Astrocyte of the spinal cord (primary cell): ENCODE measurements around the gene CDKN2B-AS1.

Experiments used
- DNase-seq: peaks from one replicate; pipeline ENCODE4 v3.0.0; 2011; ENCODE audit warnings: low read depth, low spot score
- H3K4me3 ChIP-seq: 2 replicates; pipeline ENCODE4 v1.5.1; 2011; ENCODE audit warnings: low read depth, mild to moderate bottlenecking, low read length, moderate library complexity
- in situ Hi-C: cut with HindIII; loops from 2 replicates; pipeline ENCODE4 v1.10.0; 2017; ENCODE audit warnings: low sequenced_read_pairs
- TF ChIP-seq, protein P1 (sequence below): IDR thresholded peaks from 2 replicates; pipeline ENCODE4 v1.5.1; 2012; ENCODE audit warnings: low read depth, mild to moderate bottlenecking, low read length, inconsistent platforms

The CDKN2B-AS1 gene

DNA sequence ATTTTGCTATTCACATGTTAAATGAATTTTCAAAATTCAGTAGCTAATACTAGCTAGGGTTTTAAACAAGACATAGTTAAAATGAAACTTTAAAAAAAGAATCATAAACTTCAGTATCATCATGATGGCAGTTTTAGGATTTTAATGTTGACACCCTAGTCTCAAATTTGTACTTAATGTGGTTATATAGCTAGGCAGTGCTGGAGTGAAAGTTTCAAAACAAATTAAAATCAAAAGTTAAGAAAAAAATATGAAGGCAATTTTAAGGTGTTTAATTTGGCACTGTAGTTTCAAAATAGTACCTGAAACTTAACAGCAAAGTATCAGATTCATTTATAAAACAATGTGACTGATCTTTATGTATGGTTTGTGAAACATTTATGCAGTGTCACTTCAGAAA, 33.8 kb downstream of the CDKN2B-AS1 start:
- TF ChIP-seq, protein P1, sequence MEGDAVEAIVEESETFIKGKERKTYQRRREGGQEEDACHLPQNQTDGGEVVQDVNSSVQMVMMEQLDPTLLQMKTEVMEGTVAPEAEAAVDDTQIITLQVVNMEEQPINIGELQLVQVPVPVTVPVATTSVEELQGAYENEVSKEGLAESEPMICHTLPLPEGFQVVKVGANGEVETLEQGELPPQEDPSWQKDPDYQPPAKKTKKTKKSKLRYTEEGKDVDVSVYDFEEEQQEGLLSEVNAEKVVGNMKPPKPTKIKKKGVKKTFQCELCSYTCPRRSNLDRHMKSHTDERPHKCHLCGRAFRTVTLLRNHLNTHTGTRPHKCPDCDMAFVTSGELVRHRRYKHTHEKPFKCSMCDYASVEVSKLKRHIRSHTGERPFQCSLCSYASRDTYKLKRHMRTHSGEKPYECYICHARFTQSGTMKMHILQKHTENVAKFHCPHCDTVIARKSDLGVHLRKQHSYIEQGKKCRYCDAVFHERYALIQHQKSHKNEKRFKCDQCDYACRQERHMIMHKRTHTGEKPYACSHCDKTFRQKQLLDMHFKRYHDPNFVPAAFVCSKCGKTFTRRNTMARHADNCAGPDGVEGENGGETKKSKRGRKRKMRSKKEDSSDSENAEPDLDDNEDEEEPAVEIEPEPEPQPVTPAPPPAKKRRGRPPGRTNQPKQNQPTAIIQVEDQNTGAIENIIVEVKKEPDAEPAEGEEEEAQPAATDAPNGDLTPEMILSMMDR, result no peak
- in situ Hi-C loops, result no loop called here

DNA sequence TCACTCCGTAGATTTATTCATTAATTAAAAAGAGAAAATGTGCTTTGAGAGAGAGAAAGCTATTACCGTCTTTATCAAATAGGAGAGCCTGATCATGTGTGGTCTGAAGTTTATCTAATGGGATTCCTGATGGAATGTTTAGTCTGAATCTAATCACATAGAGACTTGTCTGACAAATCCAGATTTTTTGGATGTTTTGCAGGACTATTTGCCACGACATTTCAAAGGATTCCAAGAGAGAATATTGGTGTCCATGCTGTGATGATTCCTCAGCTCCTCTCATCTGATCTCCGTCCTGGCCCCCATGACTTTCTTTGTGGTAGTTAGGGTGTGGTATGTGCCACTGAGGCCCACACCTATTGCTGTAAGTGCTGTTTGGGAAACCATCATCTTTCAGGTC, 34.6 kb downstream of the CDKN2B-AS1 start:
- DNase-seq, result no peak
- TF ChIP-seq, protein P1, result no peak
- no peak overlapping the region for H3K4me3 ChIP-seq
- in situ Hi-C loops, result no loop called here

More for the DNA sequence above, 33.8 kb downstream of the CDKN2B-AS1 start:
- DNase-seq, result no peak
- no peak overlapping the region for H3K4me3 ChIP-seq

DNA sequence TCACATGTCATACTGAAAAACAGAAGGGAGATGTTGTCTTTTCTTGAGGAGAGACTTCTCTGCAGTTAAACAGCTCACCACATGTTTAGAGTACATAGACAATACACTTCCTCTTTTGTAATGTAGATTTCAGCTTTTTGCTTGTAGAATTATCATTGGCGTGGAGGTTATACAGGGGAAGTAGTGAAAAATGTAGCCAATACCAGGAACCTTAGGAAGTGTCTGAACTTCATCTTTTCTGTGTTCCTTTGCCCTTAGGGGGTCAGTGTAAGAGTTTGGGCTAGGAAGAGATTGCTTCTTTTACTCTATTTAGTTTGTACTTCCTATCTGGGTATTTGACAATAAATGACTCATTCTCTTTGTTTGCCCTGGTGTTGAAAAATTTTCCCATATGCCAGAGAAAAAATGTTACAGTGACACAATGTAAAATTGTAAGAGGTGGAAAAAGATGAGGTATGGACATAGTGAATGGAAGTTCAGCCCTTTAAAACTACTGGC, 35.6 kb downstream of the CDKN2B-AS1 start:
- in situ Hi-C loops, result no loop called here
- DNase-seq, result peak; percentile 73
- TF ChIP-seq, protein P1, result no peak
- no peak overlapping the region for H3K4me3 ChIP-seq

DNA sequence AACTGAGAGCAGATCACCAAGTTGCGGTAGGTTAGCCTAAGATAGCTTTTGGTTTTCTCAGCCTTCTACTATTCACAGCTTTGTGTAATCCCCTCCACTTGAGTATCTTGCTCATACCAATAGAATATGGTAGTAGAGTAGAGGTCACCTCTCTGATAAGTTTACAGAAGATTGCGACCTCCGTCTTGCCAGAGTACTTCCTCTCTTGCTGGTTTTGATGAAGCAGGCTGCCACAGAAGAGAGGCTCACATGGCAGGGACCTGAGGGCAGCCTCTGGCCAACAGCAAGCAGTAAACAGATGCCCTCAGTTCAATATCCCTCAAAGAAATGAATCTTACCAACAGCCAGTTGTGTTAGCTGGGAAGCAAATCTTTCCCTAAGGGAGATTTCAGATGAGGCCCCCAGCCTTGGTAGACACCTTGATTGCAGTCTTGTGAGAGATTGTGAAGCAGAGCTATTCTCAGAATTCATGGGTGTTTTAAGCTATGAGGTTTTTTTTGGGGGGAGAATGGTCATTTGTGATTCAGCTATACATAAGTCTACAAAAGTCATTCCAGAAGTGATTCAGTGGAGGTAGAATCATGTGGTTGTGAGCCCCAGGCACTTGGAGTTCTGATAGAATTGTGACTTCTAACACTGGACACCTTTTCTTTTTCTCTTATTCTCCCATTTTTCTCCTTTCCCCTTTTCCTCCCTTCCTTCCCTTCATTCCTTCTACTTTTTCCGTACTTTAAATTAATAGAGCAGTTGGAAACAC, 37.2 kb downstream of the CDKN2B-AS1 start:
- in situ Hi-C loops, result no loop called here
- TF ChIP-seq, protein P1, result no peak
- DNase-seq, result no peak
- no peak overlapping the region for H3K4me3 ChIP-seq

DNA sequence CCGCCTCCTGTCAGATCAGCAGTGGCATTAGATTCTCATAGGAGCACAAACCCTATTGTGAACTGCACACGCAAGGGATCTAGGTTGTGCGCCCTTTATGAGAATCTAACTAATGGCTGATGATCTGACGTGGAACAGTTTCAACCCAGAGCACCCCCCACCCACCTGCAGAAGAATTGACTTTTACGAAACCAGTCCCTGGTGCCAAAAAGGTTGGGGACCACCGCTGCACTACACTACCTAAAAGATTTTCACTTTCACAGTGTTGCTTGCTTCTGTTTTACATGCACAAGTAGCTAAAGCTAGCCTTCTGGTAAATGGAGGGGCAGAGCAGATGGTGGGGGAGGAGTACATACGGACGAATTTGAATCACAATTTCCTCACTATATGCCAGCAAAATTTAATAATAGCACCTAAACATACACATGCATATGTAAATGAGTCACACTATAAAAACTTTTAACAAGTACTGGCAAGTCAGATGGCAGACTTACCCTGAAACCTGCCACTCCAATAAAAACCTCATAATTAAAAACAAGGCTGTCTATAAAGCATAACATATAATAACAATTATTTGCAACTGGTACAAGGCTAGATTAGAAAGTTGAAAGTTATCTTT, 38.5 kb downstream of the CDKN2B-AS1 start:
- in situ Hi-C loops, result no loop called here
- TF ChIP-seq, protein P1, result no peak
- no peak overlapping the region for H3K4me3 ChIP-seq
- DNase-seq, result no peak

DNA sequence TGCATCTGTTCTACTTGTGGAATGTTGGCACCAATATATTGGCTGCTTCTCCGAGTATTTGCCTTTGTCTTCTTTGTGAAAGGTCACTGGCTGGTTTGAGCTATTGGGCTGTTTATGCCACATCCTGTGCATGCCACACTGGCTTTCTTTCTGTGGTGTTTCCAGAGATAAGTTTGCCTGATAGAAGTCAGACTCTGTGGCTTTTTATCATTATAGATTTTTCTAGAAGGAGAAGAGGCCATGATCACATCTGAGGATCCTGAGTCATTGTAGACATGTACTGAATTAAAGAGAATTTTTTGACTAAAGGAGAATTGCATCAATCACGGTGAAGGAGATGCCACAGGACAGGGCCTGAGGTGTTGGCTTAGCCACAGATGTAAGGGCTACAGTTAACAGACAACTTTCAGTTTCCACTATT, 41.0 kb downstream of the CDKN2B-AS1 start:
- no peak overlapping the region for H3K4me3 ChIP-seq
- no peak for DNase-seq
- TF ChIP-seq, protein P1, result no peak
- in situ Hi-C loops, result no loop called here
